B cell (primary cell): Measurements from ENCODE around the gene RIPK3.

ENCODE experiments used
- CTCF ChIP-seq: fragments of 200-600 bp; IDR thresholded peaks from one replicate; pipeline ENCODE4 v1.8.0; 2022; ENCODE audit warnings: antibody characterized with exemption, mild to moderate bottlenecking
- EZH2 ChIP-seq: IDR thresholded peaks from 2 replicates; pipeline ENCODE4 v1.6.1; 2012; ENCODE audit warnings: borderline replicate concordance, low read depth, mild to moderate bottlenecking, moderate library complexity, low read length; ENCODE audit not compliant: insufficient read depth, poor library complexity, severe bottlenecking

GRCh38 chr14:24369463-24369862 lies 29.7 kb upstream of the RIPK3 start:
- TF ChIP-seq CTCF (no peak), EZH2 (no peak)
